HuH-7.5 (cell line): ENCODE measurements around the gene ELMOD1.

Experiments used
- DNase-seq: peaks from one replicate; pipeline ENCODE4 v3.0.0; 2011; ENCODE audit warnings: low spot score

The ELMOD1 gene

GRCh38 chr11:107587306-107587979 is 3.5 kb upstream of the ELMOD1 start:
- no peak for DNase-seq

- DNase-seq: peak; percentile 21
Measured at GRCh38 chr11:107591378-107592230, 657 bp downstream of the ELMOD1 start.

GRCh38 chr11:107592231-107592590 is 1.3 kb downstream of the ELMOD1 start:
- no peak for DNase-seq

- no peak for DNase-seq
Measured at GRCh38 chr11:107592813-107593212, 1.9 kb downstream of the ELMOD1 start.

- DNase-seq: no peak
Measured at GRCh38 chr11:107593951-107594350, 3.0 kb downstream of the ELMOD1 start.

- no peak for DNase-seq
Measured at GRCh38 chr11:107594736-107595135, 3.8 kb downstream of the ELMOD1 start.

GRCh38 chr11:107598225-107599139 is 7.5 kb downstream of the ELMOD1 start:
- DNase-seq: peak; percentile 5

GRCh38 chr11:107605061-107606006 is 14.4 kb downstream of the ELMOD1 start:
- no peak for DNase-seq

GRCh38 chr11:107606141-107606540 is 15.2 kb downstream of the ELMOD1 start:
- DNase-seq: no peak

GRCh38 chr11:107608809-107609208 is 17.9 kb downstream of the ELMOD1 start:
- DNase-seq: no peak

GRCh38 chr11:107609400-107610218 is 18.7 kb downstream of the ELMOD1 start:
- no peak for DNase-seq

- no peak for DNase-seq
Measured at GRCh38 chr11:107612445-107612844, 21.5 kb downstream of the ELMOD1 start.

- DNase-seq: no peak
Measured at GRCh38 chr11:107619926-107620325, 29.0 kb downstream of the ELMOD1 start.

GRCh38 chr11:107621081-107621480 is 30.1 kb downstream of the ELMOD1 start:
- no peak for DNase-seq

- no peak for DNase-seq
Measured at GRCh38 chr11:107623183-107623582, 32.2 kb downstream of the ELMOD1 start.

- DNase-seq: no peak
Measured at GRCh38 chr11:107624983-107625684, 34.2 kb downstream of the ELMOD1 start.

- no peak for DNase-seq
Measured at GRCh38 chr11:107625685-107625989, 34.7 kb downstream of the ELMOD1 start.

- DNase-seq: no peak
Measured at GRCh38 chr11:107631043-107631442, 40.1 kb downstream of the ELMOD1 start.

GRCh38 chr11:107631931-107632330 is 41.0 kb downstream of the ELMOD1 start:
- no peak for DNase-seq

GRCh38 chr11:107646783-107647182 is 55.8 kb downstream of the ELMOD1 start:
- DNase-seq: no peak
